Kidney glomerular epithelial cell (primary cell): ENCODE data around the gene ARSB.
A peak's percentile ranks its signal among the peaks of the same experiment; 100 is the strongest.
"Not testable (repeated sequence)": the region's sequence is repeated elsewhere in the genome, so short reads cannot be mapped to it uniquely, and the experiment has no call there.

ENCODE experiments used
- DNase-seq: peaks from one replicate; lab custom pipeline; 2025; lab: John Stamatoyannopoulos, UW

Gene ARSB

GRCh38 chr5:78995521-78996007 is 10.5 kb upstream of the ARSB start:
- peak; percentile 48 for DNase-seq

GRCh38 chr5:78993165-78993564 is 8.1 kb upstream of the ARSB start:
- no peak for DNase-seq

GRCh38 chr5:78992146-78992545 is 7.0 kb upstream of the ARSB start:
- no peak for DNase-seq

GRCh38 chr5:78989080-78989479 is 4.0 kb upstream of the ARSB start:
- no peak for DNase-seq

GRCh38 chr5:78985725-78986223 is 664 bp upstream of the ARSB start:
- DNase-seq: peak; percentile 78

GRCh38 chr5:78984439-78985115 is 533 bp downstream of the ARSB start:
- DNase-seq: peak; percentile 69

- peak; percentile 65 for DNase-seq
Observed at GRCh38 chr5:78983601-78984438, 1.3 kb downstream of the ARSB start.

GRCh38 chr5:78983194-78983593 is 1.9 kb downstream of the ARSB start:
- DNase-seq: not testable (repeated sequence)

GRCh38 chr5:78979909-78980308 is 5.2 kb downstream of the ARSB start:
- DNase-seq: no peak

GRCh38 chr5:78979117-78979742 is 5.9 kb downstream of the ARSB start:
- DNase-seq: no peak

- no peak for DNase-seq
Observed at GRCh38 chr5:78975035-78975434, 10.1 kb downstream of the ARSB start.

- DNase-seq: no peak
Observed at GRCh38 chr5:78974601-78975000, 10.5 kb downstream of the ARSB start.

GRCh38 chr5:78974011-78974410 is 11.1 kb downstream of the ARSB start:
- no peak for DNase-seq

- no peak for DNase-seq
Observed at GRCh38 chr5:78972654-78973428, 12.3 kb downstream of the ARSB start.

- no peak for DNase-seq
Observed at GRCh38 chr5:78971998-78972397, 13.1 kb downstream of the ARSB start.

GRCh38 chr5:78968781-78969180 is 16.3 kb downstream of the ARSB start:
- DNase-seq: no peak

GRCh38 chr5:78964889-78965288 is 20.2 kb downstream of the ARSB start:
- DNase-seq: peak; percentile 55

- DNase-seq: no peak
Observed at GRCh38 chr5:78961743-78962142, 23.4 kb downstream of the ARSB start.

GRCh38 chr5:78959767-78960166 is 25.3 kb downstream of the ARSB start:
- DNase-seq: no peak

- peak; percentile 85 for DNase-seq
Observed at GRCh38 chr5:78958672-78959445, 26.3 kb downstream of the ARSB start.

- DNase-seq: no peak
Observed at GRCh38 chr5:78956901-78957300, 28.2 kb downstream of the ARSB start.
